ENCODE data around the gene KLHL33.

The KLHL33 gene

GRCh38 chr14:20412876-20413743 lies 22.9 kb downstream of the KLHL33 start, which contains the start of gene TEP1:
Gene TEP1, minus strand, starts transcription at chr14:20413501. Its CDS starts 5,062 bp downstream, at chr14:20408439.
- DNase-seq, result peak; percentile 86

- no peak for DNase-seq
Measured at GRCh38 chr14:20412411-20412810, 23.6 kb downstream of the KLHL33 start.

- no peak for DNase-seq
Measured at GRCh38 chr14:20409226-20409625, 26.7 kb downstream of the KLHL33 start.

GRCh38 chr14:20403521-20403920 lies 32.4 kb downstream of the KLHL33 start:
- DNase-seq, result no peak

- DNase-seq, result peak; percentile 27
Measured at GRCh38 chr14:20400965-20401593, 34.9 kb downstream of the KLHL33 start.

GRCh38 chr14:20400589-20400964 lies 35.4 kb downstream of the KLHL33 start:
- no peak for DNase-seq

DNA sequence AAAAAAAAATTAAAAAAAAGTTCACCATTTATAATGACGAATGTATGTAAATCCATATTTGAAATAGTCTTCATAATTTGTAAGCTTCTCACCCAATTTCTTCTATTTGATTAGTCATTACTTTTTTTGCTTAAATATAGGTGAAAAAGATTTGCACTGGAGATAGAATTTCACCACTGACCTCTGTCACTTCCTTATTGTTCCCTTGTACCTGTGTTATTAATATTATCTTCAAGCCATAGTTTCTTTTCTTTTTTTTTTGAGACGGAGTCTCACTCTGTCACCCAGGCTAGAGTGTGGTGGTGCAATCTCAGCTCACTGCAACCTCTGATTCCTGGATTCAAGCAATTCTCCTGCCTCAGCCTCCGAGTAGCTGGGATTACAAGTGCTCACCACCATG lies 38.5 kb downstream of the KLHL33 start:
- no peak for DNase-seq

DNA sequence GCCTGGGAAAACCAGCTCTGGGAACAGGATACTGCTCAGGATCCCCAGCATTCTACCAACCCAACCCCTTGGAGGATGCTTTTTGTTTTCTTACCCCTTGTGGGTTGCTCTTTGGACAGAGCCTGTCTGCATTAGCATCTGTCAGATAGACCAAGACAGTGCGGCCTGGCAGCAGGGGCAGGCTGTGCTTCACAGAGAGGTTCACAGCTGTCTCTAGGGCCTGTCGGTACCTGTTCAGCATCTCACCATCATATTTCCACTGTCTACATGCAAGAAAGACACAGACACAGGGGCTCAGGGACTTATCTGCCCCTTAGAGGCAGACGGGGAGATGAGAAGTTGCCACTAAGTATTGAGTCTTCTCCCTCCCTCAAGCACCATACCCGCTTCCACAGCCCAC lies 44.5 kb downstream of the KLHL33 start:
- DNase-seq, result no peak

DNA sequence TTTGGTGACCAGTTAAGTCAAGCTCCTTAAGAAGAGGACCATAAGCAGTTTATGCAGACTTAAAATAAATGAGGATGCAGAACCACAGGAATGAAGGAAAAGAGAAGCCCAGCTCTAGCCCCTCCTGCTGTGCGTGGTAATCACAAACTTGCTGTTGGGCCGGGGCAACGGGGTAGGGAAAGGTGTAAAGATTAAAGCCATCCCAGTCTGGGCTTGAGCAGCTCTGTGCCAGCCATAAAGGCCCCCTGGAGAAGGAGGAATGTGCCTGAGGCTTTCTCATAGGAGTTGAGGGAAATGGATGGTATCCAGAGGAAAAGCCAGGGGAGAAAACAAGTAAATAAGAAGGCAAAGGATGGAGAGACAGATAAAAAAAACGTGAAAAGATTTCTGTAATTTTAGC lies 47.8 kb downstream of the KLHL33 start:
- no peak for DNase-seq

DNA sequence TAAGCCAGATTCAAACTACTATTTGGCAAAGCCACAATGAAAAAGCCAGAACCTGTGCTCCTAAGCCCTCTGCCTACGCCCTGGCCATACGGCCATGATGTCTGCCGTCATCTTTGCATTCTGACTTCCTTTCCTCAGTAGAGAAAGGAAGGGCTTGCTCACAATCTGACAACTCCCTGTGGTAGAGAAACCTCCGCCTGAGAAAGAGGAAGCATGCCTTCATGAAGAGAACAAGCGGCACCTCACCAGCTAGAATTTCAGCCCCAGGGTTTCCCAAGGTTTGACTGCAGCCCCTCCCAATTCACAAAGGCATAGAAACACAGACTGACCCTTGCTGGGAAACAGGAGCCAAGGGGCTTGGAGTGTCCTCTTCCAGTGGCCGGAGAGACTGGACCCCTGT lies 48.4 kb downstream of the KLHL33 start:
- no peak for DNase-seq

- no peak for DNase-seq
Measured at GRCh38 chr14:20386276-20386855, 49.6 kb downstream of the KLHL33 start.

DNA sequence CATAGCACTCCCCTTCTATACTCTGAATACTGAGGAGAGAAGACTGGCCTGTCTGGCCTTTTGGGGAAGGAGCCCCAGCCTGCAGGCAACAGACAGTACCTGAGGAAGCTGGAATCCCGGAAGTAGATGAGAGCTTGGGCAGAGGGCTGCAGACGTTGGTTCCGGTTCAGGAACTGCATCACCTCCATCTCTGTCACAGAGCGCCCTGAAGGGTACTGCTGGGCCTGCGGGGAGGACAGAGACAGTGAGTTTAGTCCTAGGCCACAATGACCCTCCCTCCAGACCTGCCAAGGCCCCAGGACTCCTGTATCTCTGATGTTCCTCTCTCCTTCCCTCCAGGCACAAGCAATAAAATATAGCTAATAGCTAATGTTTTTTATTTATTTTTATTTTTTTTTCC lies 51.1 kb downstream of the KLHL33 start:
- DNase-seq, result no peak

DNA sequence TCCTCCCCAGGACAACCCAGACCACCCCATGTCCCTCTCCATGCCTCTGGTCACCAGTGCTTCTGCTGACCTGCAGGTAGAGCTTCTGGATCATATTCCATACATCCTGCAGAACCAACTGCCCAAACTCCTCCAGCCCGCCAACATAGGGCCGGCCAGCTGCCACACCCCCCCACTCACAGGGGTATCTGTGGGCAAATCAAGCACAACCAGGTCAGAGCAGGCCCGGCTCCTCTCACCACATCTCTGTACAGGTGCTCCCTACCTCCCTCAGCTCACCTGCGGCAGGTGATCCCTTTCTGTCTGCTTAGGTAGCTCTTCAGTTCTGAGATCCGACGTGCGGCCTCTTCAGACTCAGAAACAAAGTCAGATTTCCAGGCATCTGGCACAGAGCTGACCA lies 51.6 kb downstream of the KLHL33 start:
- no peak for DNase-seq

- no peak for DNase-seq
Measured at GRCh38 chr14:20383636-20384035, 52.3 kb downstream of the KLHL33 start.

- DNase-seq, result no peak
Measured at GRCh38 chr14:20383032-20383431, 52.9 kb downstream of the KLHL33 start.

- DNase-seq, result no peak
Measured at GRCh38 chr14:20382526-20382925, 53.4 kb downstream of the KLHL33 start.

- DNase-seq, result no peak
Measured at GRCh38 chr14:20381341-20381740, 54.6 kb downstream of the KLHL33 start.

DNA sequence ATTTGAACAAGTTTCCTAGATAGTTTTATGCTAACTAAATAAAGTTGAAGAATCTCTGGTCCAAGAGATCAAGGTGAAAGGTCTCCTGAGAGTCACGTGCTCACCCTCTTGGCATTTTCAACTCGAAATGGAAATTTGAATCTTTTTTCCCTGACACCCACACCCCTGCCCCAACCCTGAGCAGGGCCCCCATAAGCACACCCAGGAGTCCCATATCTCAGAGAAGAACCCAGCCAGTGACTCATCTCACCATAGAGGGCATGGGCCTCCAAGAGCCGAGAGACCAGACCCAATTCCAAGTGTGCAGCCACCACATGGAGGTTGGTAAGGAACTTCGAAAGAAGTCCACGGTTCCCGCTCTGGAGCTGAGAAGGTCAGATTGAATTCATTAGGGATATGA lies 55.3 kb downstream of the KLHL33 start:
- DNase-seq, result no peak

GRCh38 chr14:20379743-20380142 lies 56.2 kb downstream of the KLHL33 start:
- no peak for DNase-seq

DNA sequence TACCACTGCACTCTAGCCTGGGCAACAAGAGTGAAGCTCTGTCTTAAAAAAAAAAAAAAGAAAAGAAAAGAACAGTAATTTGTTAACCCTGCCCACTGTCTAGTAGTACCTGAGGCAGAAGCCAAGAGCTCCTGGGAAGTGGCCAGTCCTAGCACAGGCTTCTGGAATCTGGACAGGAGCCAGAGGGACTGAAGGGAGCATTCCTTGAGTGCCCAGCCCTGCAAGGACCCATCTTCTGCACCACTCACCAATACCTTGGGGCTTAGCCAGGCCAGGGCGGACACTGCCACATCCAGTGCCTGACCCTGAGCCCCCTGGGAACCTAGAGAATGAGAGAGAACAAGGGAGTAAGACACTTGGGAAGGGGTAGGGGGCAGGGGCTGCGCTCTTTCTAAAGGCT lies 58.8 kb downstream of the KLHL33 start:
- no peak for DNase-seq

DNA sequence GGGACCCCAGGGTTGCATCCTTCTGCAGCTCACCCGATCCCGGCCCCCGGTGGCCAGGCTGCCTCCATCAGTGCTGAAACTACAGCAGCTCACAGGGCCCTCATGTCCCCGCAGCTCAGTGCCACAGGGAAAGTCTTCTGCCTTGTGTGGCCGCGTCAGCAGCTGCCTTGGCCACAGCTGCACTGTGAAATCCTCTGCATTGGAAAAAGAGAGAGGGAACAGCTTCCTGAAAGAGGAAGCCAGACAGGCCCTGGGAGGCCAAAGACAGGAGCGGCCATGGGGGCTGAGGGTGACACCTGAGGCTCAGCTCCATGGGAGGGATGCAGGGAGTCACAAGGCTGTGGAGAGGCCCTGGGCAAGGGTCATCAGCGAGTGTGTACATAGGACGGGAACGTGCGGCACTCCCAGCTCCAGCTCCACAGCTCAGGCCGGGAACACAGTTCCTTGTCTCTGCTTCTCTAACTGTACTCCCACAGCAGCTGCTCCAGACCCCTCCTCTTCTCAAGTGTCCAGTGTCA lies 59.8 kb downstream of the KLHL33 start:
- DNase-seq, result no peak

Measured in activated CD4-positive, alpha-beta T cell treated with anti-CD3 and anti-CD28 coated beads for 48 hours (primary cell).